Measurements from ENCODE around the gene FAM47E.

Gene FAM47E

DNA sequence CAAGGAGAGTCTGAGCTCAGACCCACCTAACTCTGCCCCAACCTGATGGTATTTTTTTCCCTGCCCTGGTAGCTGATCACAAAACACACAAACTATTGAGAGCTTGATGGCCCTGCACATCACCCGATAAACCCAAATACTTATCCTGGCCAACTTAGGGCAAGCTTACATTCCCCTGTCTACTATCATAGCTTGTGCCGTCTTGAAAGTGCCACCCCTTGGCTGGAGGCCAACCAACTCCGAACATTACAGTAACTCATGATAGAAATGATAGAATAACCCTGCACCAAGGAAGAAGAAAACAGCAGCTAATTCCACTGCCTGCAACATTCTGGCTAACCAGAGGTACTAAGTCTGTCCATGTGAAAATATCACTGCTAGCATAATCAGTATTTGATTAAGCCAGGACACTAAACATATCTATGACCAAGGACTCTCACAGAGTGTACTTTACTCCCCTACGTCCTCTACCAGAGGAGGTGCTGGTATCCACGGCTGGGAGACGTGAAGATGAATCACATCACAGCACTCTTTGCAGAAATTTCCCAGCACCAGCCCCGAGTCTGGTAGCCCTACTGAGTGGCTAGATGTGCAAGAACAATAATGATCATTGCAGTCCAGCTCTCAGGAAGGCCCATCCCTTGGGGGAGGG is 63.9 kb downstream of the FAM47E start:
- DNase-seq (ENCODE audit: low spot score), result no peak
- in situ Hi-C loops (cut with MboI; ENCODE audit: low pct_unique_long_range_greater_than_20kb, low sequenced_read_pairs, unreplicated experiment), result no loop called here
- TF ChIP-seq CTCF (IDR thresholded peaks at IDR 0.05; ENCODE audit: extremely low read depth, insufficient read depth, missing control alignments), result no peak

DNA sequence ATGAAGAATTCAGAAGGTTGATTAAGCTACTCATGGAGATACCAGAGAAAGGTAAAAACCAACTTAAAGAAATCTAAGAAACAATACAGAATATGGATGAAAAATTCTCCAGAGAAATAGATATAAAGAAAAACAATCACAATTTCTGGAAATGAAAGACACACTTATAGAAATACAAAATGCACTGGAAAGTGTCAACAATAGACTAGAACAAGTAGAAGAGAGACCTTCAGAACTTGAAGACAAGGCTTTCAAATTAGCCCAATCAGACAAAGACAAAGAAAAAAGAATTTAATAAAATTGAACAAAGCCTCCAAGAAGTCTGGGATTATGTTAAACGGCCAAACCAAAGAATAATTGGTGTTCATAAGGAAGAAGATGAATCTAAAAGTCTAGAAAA is 64.6 kb downstream of the FAM47E start:
- TF ChIP-seq CTCF (IDR thresholded peaks at IDR 0.05; ENCODE audit: extremely low read depth, insufficient read depth, missing control alignments), result no peak
- no peak for DNase-seq (ENCODE audit: low spot score)
- in situ Hi-C loops (cut with MboI; ENCODE audit: low pct_unique_long_range_greater_than_20kb, low sequenced_read_pairs, unreplicated experiment), result no loop called here

DNA sequence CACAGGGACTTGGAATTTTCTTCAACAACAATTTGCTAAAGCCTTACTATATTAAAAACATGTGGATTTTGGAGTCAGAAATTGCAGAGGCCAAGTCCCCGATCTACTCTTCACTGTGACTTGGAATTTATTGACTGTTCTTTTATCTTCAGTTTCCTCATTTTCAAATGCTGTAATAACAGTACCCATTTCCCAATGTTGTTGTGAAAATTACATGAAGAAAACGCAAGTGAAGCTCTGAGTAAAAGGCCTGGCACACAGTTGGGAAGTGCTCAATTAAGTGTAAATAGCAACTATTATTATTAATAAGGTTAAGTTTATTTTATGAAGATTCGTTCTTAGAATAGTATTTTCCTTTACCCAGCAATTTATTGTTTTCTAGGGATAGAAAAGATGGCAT is 70.7 kb downstream of the FAM47E start:
- TF ChIP-seq CTCF (IDR thresholded peaks at IDR 0.05; ENCODE audit: extremely low read depth, insufficient read depth, missing control alignments), result no peak
- DNase-seq (ENCODE audit: low spot score), result no peak
- in situ Hi-C loops (cut with MboI; ENCODE audit: low pct_unique_long_range_greater_than_20kb, low sequenced_read_pairs, unreplicated experiment), result no loop called here

GRCh38 chr4:76325072-76325471 is 73.6 kb downstream of the FAM47E start:
- in situ Hi-C loops (cut with MboI; ENCODE audit: low pct_unique_long_range_greater_than_20kb, low sequenced_read_pairs, unreplicated experiment), result no loop called here
- no peak for TF ChIP-seq CTCF (IDR thresholded peaks at IDR 0.05; ENCODE audit: extremely low read depth, insufficient read depth, missing control alignments)
- no peak for DNase-seq (ENCODE audit: low spot score)

DNA sequence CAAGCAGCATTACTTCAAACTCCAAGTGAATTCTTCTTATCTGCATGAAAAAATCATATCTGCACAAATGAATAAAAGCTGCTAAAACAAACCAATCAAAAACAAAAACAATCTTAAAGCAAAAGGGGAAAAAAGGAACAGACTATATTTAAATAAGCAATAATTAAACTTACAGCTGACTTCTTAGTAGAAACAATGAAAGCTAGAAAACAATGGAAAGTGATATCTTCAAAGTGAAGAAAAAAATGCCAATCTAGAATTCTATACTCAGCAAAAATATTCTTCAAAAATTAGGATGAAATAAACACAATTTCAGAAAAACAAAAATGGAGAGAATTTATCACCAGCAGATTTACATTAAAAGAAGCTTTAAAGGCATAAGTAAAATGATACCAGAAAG is 75.0 kb downstream of the FAM47E start:
- in situ Hi-C loops (cut with MboI; ENCODE audit: low pct_unique_long_range_greater_than_20kb, low sequenced_read_pairs, unreplicated experiment), result no loop called here
- no peak for DNase-seq (ENCODE audit: low spot score)
- no peak for TF ChIP-seq CTCF (IDR thresholded peaks at IDR 0.05; ENCODE audit: extremely low read depth, insufficient read depth, missing control alignments)
